SJCRH30 (cell line): ENCODE measurements around the gene DDT. TPM values are rescaled to one million over a fixed set of nuclear protein-coding genes. Genes with fewer than 3 reads are reported as not detected.
"Not testable (repeated sequence)": the region's sequence is repeated elsewhere in the genome, so short reads cannot be mapped to it uniquely, and the experiment has no call there.

ENCODE experiments used
- DNase-seq, 2 experiments: peaks; one replicate each; pipeline ENCODE4 v3.0.0-alpha.2; 2015 to 2020
- H3K27ac ChIP-seq: fragments of 250-450 bp; sonication (Bioruptor Pico); 2 replicates; pipeline ENCODE4 v1.5.1; 2020; ENCODE audit warnings: mild to moderate bottlenecking, moderate library complexity
- H3K27me3 ChIP-seq: fragments of 250-450 bp; sonication (Bioruptor Pico); 2 replicates; pipeline ENCODE4 v1.5.1; 2020; ENCODE audit warnings: mild to moderate bottlenecking, moderate library complexity
- H3K36me3 ChIP-seq: fragments of 250-450 bp; sonication (Bioruptor Pico); 2 replicates; pipeline ENCODE4 v1.5.1; 2020; ENCODE audit warnings: mild to moderate bottlenecking, moderate library complexity
- H3K4me1 ChIP-seq: fragments of 250-450 bp; sonication (Bioruptor Pico); 2 replicates; pipeline ENCODE4 v1.5.1; 2020; ENCODE audit warnings: mild to moderate bottlenecking, moderate library complexity
- H3K4me3 ChIP-seq: fragments of 250-450 bp; sonication (Bioruptor Pico); 2 replicates; pipeline ENCODE4 v1.5.1; 2020; ENCODE audit warnings: mild to moderate bottlenecking, moderate library complexity
- H3K9me3 ChIP-seq: fragments of 250-450 bp; sonication (Bioruptor Pico); replicated peaks from 2 replicates; pipeline ENCODE4 v1.5.1; 2020; ENCODE audit warnings: mild to moderate bottlenecking, moderate library complexity
- total RNA-seq: library from RNA; depleted of rRNA; stranded (reverse); fragments of >200 nt; shearing (Covaris generic); gene quantifications from 2 replicates; pipeline ENCODE4 v1.2.3, GENCODE V29; 2014

DDT gene
- total RNA-seq, 1 experiment from 2014 or later, result 116 TPM

- H3K4me1 ChIP-seq, H3K27ac ChIP-seq, DNase-seq, H3K9me3 ChIP-seq, H3K27me3 ChIP-seq, H3K4me3 ChIP-seq: not testable (repeated sequence)
- peaks cover 21% of the 10 kb centered on the region for H3K36me3 ChIP-seq
Observed at GRCh38 chr22:23971927-23972326, 2.3 kb downstream of the DDT start.

- Histone ChIP-seq H3K4me3 (no peak overlapping the region), H3K36me3 (peaks cover 21% of the 10 kb centered on the region), H3K27me3 (no peaks in the 10 kb centered on the region), H3K27ac (no peak overlapping the region), H3K9me3 (no peaks in the 10 kb centered on the region), H3K4me1 (no peaks in the 10 kb centered on the region)
- peak in 1 of 2 experiments; percentile 9 for DNase-seq
Observed at GRCh38 chr22:23970816-23971486, 3.3 kb downstream of the DDT start.

- Histone ChIP-seq H3K9me3 (no peaks in the 10 kb centered on the region), H3K27ac (no peak overlapping the region), H3K36me3 (peaks cover 21% of the 10 kb centered on the region), H3K27me3 (no peaks in the 10 kb centered on the region), H3K4me1 (no peaks in the 10 kb centered on the region), H3K4me3 (no peak overlapping the region)
- no peak for DNase-seq
Observed at GRCh38 chr22:23970201-23970641, 4.0 kb downstream of the DDT start.

DNA sequence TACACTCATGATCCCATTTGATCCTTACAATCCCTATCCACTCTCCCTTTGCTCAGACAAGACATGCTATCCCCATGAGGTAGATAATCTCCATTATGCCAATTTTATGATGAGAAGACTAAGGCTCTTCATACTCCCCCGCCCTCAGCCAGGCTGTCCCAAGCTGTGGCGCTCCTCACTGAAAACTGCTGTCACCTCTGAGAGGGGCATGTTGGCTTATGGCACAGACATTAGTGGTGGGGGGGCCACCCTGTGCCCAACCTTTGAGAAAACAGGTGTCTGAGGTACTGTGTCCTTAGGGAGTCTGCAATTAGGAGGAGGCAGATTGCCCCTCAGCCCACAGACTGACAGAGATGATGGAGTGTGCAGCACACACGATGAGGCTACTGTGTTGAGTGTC, 5.2 kb downstream of the DDT start:
- Histone ChIP-seq H3K36me3 (peaks cover 21% of the 10 kb centered on the region), H3K9me3 (no peaks in the 10 kb centered on the region), H3K4me3 (no peak overlapping the region), H3K27me3 (no peaks in the 10 kb centered on the region), H3K27ac (no peak overlapping the region), H3K4me1 (no peaks in the 10 kb centered on the region)
- DNase-seq, result no peak

DNA sequence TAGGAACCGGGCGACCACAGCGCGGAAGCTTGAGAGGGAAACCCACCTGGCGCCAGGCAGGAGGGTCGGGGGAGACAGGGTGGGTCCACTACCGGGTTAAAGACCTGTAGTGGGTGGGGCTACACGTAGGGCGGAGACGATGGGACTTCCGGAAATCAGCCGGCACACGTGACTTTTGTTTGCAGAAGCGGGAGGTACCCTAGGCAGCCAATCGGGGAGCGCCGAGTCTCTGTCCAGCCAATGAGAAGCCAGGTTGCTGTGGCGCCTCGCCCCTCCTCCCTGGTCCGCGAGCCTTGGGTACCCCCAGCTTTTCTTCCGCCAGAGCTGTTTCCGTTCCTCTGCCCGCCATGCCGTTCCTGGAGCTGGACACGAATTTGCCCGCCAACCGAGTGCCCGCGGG, 7.7 kb downstream of the DDT start, which contains the start of gene DDTL:
DDTL (plus strand) TSS at position 321 of the 400 bp plus-strand sequence; CDS start at position 348, 27 bp downstream.
- H3K4me3 ChIP-seq, H3K4me1 ChIP-seq, DNase-seq, H3K9me3 ChIP-seq, H3K27ac ChIP-seq, H3K27me3 ChIP-seq: not testable (repeated sequence)
- peaks cover 17% of the 10 kb centered on the region for H3K36me3 ChIP-seq

DNA sequence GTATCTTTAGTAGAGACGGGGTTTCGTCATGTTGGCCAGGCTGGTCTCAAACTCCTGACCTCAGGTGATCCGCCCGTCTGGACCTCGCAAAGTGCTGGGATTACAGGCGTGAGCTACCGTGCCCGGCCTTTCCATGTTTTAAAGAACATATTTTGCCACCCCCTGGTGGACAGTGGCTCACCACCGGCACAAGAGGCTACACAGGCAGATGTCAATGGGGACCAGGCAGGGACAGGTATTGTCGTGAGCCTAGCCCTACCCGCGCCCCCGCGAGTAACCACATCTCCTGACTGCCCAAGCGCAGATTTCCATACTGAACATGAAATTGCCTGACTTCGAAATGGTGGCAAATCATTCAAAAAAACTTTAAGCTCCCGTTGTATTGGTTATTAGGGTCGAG, 8.1 kb downstream of the DDT start:
- H3K9me3 ChIP-seq, result not testable (repeated sequence)

DNA sequence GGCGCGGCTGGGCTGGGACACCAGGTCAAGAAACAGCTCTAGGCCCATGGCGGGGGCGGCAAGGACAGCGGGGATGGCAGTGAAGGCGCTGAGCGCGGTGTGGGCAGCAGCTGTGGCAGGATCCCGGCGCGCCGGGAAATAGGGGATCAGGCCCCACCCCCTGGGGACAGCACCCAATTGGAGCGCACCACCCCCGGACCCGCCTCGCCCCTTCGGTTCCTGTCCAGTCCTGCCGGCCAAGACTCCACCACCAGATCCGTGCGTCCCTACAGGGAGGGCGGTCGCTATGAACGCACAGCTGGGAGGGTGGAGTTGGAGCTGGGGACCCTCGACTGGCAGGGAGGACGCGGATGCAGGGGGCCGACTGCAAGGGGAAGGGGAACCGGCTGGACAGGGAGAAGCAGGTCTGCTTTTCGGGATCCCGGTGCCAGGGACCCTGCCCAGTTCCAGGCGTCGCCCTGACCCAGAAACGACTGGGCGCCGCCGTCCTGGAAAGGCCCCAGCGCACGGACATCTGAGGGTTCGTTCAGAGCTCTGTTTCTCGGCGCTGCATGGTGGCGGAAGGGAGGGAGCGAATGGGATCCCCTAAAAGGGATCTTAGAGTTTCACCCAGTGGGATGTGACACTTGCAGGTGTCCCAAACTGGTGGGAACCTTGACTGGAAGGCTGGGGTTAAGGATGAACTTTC, 13.0 kb downstream of the DDT start, which contains the start of gene GSTT2B:
GSTT2B (minus strand) TSS at position 112 of the 688 bp plus-strand sequence; CDS start at position 48, 64 bp downstream.
- not testable (repeated sequence) for H3K9me3 ChIP-seq
- peak within 1 kb of the TSS; percentile 32; the same call in 1 of the 2 replicates for H3K4me3 ChIP-seq

More for the DNA sequence above, 8.1 kb downstream of the DDT start:
- H3K4me3 ChIP-seq, DNase-seq, H3K4me1 ChIP-seq, H3K27ac ChIP-seq, H3K27me3 ChIP-seq: not testable (repeated sequence)
- peaks cover 12% of the 10 kb centered on the region for H3K36me3 ChIP-seq

DNA sequence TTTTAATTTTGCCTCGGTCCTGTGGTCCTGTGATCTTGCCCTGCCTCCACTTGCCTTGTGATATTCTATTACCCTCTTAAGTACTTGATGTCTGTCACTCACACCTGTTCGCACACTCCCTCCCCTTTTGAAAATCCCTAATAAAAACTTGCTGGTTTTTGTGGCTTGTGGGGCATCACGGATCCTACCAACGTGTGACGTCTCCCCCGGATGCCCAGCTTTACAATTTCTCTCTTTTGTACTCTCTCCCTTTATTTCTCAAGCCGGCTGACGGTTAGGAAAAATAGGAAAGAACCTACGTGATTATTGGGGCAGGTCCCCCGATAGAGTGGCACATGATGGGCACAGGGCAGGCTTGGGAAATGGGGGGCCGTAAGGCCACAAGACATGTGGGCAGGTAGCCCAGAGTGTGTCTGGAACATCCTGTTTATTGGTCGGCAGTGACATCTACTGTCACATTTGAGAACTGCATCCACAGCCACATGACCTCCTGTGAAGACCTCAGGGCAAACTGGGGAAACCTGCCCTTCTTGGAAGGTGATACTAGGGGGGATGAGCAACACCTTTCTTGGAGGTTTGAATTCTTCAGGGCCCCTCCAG, 17.8 kb downstream of the DDT start:
- H3K36me3 ChIP-seq, H3K27me3 ChIP-seq, H3K4me1 ChIP-seq, H3K9me3 ChIP-seq, H3K27ac ChIP-seq, H3K4me3 ChIP-seq: not testable (repeated sequence)
- DNase-seq, result peak; percentile 55 to 86

More for the DNA sequence above, 13.0 kb downstream of the DDT start, which contains the start of gene GSTT2B:
- not testable (repeated sequence) for H3K36me3 ChIP-seq, H3K27ac ChIP-seq, H3K4me1 ChIP-seq, DNase-seq, H3K27me3 ChIP-seq

GRCh38 chr22:23955886-23956285, 18.4 kb downstream of the DDT start:
- DNase-seq, H3K9me3 ChIP-seq, H3K36me3 ChIP-seq, H3K27ac ChIP-seq, H3K4me1 ChIP-seq, H3K27me3 ChIP-seq, H3K4me3 ChIP-seq: not testable (repeated sequence)

- DNase-seq, H3K4me3 ChIP-seq, H3K9me3 ChIP-seq, H3K36me3 ChIP-seq, H3K4me1 ChIP-seq, H3K27ac ChIP-seq, H3K27me3 ChIP-seq: not testable (repeated sequence)
Observed at GRCh38 chr22:23954991-23955305, 19.3 kb downstream of the DDT start.

DNA sequence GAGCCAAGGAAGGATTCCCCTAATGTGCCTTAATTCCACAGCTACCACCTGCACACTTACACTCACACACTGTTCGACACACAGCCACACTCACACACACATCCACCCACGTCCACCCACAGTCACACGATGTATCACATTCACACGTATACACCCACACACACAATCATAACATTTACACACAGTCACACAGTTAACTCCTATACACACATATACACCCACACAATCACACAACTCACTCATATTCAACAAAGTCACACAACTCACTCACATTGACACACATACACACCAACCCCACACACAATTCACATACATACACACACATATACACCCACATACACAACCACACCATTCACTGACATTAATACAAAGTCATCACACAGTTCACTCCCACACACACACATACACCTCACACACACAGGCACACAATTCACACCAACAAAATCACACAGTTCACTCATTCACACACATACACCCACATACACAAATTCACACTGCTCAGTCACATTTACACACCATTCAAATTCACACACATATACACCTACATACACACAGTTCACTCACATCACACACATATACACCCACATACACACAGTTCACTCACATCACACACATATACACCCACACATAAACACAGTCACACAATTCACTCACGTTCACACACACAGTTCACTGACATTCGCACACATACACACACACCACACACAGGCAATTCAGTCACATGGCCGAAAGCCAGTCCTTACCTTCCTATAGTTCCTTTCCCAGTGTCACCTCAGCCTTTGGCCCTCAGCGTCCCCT, 19.8 kb downstream of the DDT start:
- not testable (repeated sequence) for DNase-seq, H3K4me3 ChIP-seq, H3K9me3 ChIP-seq, H3K36me3 ChIP-seq, H3K27me3 ChIP-seq, H3K27ac ChIP-seq, H3K4me1 ChIP-seq

- H3K4me3 ChIP-seq, H3K9me3 ChIP-seq, H3K27ac ChIP-seq, DNase-seq, H3K36me3 ChIP-seq, H3K27me3 ChIP-seq, H3K4me1 ChIP-seq: not testable (repeated sequence)
Observed at GRCh38 chr22:23953485-23953884, 20.8 kb downstream of the DDT start.

GRCh38 chr22:23952794-23953405, 21.3 kb downstream of the DDT start:
- not testable (repeated sequence) for H3K9me3 ChIP-seq, H3K4me1 ChIP-seq, H3K36me3 ChIP-seq, H3K4me3 ChIP-seq, H3K27ac ChIP-seq, DNase-seq, H3K27me3 ChIP-seq

DNA sequence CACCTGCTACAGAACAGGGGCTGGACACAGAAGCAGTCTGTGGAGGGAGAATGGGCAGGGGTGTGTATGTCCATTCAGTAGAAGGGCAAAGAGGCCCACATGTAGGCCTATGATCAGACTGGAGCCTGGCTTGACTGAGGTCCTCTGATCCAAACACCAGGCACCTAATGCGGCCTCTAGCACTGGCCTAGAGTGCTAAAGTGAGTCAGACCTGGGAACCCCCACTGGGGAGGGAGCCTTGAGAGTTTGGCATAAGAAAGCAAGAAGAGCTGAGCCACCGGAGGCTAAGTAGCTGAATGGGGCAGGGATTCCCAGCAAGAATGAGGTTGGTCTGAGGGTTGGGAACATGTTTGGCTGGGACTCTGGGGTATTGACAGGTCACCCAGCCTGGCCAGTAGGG, 22.9 kb downstream of the DDT start:
- H3K9me3 ChIP-seq, DNase-seq, H3K4me1 ChIP-seq, H3K4me3 ChIP-seq, H3K27ac ChIP-seq, H3K27me3 ChIP-seq, H3K36me3 ChIP-seq: not testable (repeated sequence)
